ENCODE measurements around the gene PZP.

Gene PZP

DNA sequence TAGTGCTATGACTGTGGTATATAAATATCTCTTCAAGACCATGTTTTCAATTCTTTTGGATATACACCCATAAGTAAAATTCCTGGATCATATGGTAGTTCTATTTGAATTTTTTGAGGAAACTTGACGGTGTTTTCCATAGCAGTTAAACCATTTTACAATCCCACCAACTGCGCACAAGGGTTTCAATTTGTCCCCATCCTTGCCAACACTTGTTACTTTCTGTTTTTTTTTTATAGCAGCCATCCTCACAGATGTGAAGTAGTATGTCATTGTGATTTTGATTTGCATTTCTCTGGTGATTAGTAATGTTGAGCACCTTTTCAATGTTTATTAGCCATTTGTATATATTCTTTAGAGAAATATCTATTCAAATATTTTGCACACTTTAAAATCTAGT, 78.0 kb downstream of the PZP start:
- no peak for DNase-seq (ENCODE audit: low read depth, low spot score)
- no peak overlapping the region for H3K27ac ChIP-seq

DNA sequence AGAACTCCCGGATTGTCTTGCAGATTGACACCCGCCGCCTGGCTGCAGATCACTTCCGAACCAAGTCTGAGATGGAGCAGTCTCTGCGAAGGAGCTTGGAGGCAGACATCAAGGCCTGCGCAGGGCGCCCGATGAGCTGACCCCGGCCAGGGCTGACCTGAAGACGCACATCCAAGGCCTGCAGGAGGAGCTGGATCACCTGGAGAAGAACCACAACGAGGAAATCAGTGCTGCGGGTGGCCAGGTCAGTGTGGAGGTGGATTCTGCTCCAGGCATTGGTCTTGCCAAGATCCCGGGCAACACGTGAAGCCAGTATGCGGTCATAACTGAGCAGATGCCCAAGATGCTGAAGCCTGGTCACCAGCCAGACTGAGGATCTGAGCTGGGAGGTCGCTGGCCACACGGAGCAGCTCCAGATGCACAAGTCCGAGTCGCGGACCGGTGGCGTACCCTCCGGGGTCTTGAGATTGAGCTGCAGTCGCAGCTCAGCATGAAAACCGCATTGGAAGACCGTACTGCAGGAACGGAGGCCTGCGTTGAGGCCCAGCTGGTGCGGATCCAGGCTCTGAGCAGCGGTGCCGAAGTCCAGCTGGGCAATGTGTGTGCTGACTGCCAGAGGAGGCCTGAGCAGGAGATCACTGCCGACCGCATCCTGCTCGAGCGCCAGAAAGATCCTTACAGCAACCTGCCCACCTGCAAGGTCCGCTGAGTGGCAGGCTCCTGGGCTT, 80.1 kb downstream of the PZP start:
- H3K27ac ChIP-seq = no peak overlapping the region

DNA sequence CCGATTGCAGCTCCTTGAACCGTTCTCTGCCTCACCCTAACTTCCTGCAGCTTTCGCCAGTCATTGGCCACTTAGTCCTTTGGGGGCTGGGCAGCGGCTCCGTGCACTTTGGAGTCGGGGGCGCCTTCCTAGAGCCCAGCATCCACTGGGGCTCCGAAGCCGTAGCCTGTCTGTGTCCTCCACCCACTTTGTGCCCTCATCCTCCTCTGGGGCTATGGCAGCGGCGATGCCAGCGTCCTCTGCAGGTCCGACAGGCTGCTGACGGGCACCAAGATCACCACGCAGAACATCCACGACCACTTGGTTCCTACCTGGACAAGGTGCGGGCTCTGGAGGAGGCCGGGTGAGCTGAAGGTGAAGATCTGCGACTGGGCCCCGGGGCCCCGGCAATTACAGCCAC, 80.7 kb downstream of the PZP start:
- no peak for DNase-seq (ENCODE audit: low read depth, low spot score)

More for the DNA sequence above, 80.1 kb downstream of the PZP start:
- no peak for DNase-seq (ENCODE audit: low read depth, low spot score)

DNA sequence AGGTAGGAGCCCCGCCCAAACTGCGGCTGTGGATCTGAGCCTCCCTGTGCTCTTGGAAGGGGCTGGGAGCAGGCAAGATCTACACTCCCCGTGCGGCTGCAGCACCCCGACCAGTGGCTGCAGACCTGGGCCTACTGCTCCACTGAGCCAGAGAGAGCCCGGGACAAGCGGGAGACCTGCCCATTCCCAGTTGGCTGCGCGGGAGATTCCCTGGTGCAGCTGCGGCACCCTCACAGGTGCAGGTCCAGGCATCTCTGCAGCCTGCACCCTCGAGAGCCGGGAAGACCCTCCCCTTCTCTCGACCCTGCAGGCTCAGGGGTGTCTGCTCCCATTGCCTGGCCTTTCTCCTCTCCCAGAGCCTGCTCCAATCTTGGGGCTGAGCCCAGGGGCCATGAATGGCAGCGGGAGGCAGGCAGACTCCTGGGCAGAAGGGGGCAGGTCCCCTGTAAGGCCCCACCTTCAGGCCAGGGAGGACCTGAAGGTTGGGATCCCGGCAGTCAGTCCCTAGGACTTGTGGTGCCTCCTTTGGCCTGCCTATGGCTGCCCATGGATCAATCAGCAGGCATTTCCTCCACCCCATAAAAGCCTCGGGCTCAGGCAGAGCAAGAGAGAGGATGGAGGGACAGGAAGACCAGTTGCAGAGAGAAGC, 83.7 kb downstream of the PZP start:
- H3K27ac ChIP-seq = no peak overlapping the region
- DNase-seq (ENCODE audit: low read depth, low spot score) = no peak

More for the DNA sequence above, 80.7 kb downstream of the PZP start:
- H3K27ac ChIP-seq = no peak overlapping the region

DNA sequence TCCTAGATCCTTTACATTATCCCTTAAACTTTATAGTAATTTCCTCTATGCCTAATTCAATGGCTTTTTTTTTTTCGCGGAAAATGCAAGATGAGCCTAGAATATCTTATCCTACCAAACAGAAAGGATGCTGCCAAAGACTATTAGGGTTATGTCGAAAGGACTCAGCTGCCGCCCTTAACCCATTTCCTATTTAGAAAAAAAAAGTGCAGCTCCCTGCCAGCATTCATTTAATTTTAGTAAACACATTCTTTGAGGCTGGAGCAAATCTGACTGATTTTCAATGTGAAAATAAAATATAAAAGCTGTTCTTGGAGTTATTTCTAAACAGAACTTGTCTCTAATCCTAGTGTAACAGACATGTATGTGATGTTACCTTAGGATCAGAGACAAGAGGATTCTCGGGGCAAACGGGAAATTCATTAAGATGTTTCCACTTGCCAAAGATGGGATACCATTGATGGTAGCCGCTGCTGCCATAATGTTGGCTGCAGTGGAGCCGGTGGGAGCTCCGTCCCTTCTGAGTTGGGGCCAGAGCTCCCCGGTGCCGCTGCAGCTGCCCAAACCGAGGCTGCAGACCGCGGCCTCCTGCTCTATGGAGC, 84.3 kb downstream of the PZP start:
- DNase-seq (ENCODE audit: low read depth, low spot score) = no peak
- H3K27ac ChIP-seq = no peak overlapping the region

DNA sequence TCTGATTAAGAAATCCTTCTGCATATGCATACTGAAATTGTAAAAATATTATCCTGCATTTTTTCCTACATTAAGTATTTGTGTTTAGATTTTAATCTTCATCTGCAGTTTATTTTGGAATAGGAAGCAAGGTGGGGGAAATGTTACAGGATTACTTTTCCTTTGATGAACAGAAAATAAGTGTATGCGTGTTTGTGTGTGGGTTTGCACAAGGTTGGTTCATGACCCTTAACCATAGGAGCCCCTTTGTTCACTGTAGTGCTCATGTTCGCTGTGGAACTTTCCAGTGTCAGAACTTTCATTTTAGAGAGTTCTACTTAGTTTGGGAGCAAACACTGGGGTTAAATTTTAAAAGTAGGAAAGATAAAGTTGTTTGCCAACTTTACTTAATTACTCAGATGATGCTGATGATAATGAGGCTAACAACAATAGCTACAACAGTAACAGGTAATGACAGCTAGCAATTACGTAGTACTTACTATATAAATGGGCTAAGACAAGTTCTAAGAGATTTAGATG, 86.0 kb downstream of the PZP start:
- H3K27ac ChIP-seq = no peak overlapping the region
- no peak for DNase-seq (ENCODE audit: low read depth, low spot score)

DNA sequence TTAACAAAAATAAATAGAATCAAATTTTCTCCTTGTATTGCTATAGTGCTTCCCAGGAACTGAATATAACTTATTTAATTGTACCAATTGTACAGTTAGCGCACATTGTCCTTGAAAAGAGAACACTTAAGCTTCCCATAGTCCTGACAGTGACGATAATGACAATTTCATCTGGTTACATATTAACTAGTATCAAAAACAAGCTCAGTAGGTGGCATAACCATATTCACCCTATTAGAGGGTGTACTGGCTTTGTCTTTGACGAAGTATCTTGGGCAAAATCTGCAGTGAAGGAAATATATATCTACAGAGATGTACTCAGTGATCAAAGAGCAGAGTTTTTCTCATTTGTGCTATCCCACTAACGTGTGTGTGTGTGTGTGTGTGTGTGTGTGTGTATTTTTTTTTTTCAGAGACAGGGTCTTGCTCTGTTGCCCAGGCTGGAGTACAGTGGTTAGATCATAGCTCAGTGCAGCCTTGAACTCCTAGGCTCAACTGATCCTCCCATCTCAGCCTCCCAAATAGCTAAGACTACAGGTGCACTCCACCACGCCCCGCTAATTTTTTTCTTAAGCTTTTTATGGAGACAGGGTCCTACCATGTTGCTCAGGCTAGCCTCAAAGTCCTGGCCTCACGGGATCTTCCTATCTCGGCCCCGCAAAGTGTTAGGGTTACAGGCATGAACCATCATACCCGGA, 87.6 kb downstream of the PZP start:
- no peak for DNase-seq (ENCODE audit: low read depth, low spot score)

DNA sequence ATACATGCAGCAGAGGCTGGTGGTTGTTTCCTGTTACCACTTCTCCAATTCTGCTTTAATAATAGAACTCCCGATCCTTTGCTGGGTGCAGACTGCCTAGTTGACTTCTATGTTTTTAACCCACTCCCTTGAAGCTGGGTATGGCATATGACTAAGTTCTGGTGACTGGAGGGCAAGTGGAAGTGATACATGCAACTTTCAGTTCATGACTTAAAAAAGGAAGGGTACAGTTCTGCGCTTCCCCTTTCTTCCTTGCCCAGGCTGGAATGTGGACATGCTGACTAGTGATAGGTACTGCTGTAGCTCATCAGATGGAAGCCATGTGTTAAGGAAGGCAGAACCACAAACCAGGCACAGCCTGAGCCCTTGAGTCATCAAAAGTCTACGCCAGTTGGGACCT, 90.0 kb downstream of the PZP start:
- DNase-seq (ENCODE audit: low read depth, low spot score) = no peak
- H3K27ac ChIP-seq = no peak overlapping the region

More for the DNA sequence above, 87.6 kb downstream of the PZP start:
- H3K27ac ChIP-seq = no peak overlapping the region

DNA sequence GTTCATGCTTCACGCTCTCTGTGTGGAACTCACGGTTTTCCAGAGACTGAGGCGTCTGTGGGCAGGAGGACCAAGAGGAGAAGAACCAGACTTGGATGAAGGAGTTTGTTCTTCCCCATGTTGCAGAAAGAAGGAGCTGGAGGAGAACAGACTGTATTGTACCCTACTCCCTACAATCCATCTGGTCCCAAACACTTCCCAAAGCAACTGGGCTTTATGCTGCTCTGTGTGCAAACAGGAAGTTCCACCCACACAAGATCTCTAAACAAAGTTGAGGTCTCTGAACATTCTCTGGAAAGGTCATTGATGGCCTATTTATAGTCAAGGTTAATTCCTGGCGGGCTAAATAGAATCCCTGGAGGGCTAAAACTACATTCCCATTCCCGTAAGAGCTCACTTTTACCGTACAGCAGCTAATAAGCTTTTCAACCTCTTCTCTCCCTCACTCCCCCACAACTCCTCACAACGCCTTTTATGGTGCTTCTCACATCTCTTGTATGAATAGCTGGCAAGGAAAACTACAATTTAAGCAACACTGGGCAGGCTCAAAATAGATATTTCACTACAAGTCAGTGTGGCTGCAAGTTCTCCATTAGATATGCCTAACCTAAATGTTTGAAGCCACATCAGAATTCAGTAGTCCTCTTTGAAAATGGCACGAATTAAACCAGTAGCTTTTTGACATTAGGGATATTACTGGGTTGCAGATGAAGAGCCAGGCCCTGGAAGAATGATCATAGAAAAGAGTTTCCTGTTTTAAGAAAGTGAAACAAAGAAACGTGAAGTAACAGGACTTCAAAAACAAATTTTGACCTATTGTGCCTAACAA, 92.2 kb downstream of the PZP start, which contains the start of gene A2M:
Gene A2M, minus strand, starts transcription at position 189 of the 829 bp plus-strand sequence. Its CDS starts 70 bp downstream, at position 119.
- no peak for DNase-seq (ENCODE audit: low read depth, low spot score)
- peak within 1 kb of the TSS; percentile 10 for H3K27ac ChIP-seq

DNA sequence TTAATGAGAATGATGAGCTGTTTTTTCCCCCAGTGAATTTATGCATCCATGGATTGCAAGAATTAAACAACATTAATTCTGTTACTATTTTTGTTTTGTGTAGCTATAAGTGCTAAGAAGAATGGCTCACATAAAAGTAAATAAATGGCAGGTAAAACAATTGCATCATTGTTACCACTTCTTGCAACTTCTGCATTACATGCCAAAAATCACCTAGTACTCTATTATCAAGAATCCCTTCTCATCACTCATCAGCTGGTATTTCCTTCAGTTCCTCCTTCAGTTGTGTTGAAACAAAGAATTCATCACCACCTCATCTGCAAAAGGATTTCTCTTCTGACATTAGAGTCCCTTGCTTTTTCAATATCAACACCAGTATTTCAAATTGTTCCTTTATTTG, 93.2 kb downstream of the PZP start:
- DNase-seq (ENCODE audit: low read depth, low spot score) = peak; percentile 6
- H3K27ac ChIP-seq = peak overlapping the region; percentile 10

DNA sequence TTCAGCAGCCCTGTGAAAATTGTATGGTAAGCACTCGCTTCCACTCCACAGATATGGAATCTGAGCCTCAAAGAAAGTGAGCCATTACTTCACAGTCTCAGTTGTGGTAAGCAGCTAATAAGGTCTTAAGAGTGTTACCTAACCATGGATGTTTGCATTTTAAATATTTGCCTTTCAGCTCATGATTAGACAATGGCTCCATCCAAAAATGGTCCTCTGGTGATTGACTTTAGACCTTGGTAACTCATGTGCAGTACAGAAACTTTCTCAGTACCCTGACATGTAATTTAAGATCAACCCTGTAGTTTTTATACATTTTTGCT, 94.2 kb downstream of the PZP start:
- DNase-seq (ENCODE audit: low read depth, low spot score) = no peak
- no peak overlapping the region for H3K27ac ChIP-seq

DNA sequence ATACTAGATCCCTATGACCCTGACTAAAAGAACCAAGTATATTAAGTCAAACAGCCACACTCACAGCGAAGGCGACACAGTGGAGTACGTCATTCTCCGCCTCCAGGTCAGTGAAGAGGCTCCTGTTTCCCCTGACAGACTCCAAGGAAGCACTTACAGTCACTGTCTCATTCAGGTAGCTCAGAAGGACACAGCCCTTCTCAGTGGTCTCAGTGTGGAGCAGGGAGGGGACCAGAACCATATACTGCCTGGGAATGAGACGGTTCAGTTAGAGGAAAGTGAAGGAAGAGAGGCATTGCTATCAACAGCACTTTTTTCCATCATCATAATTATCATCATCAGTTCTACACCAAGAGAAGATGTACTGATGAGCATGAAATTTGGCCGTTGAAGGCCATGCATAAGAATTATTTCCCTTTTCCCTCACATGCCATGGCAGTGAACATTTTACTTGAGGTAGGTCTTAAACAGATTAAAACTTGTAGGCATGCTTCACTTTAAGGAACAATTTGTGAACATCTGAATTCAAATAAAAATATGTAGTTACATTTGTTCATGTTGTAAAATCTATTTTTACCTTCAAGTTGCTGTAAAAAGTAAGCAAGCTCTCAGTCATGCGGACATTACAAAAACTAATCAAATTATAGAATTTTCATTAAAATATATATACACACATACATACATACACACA, 94.8 kb downstream of the PZP start:
- DNase-seq (ENCODE audit: low read depth, low spot score) = no peak
- no peak overlapping the region for H3K27ac ChIP-seq

DNA sequence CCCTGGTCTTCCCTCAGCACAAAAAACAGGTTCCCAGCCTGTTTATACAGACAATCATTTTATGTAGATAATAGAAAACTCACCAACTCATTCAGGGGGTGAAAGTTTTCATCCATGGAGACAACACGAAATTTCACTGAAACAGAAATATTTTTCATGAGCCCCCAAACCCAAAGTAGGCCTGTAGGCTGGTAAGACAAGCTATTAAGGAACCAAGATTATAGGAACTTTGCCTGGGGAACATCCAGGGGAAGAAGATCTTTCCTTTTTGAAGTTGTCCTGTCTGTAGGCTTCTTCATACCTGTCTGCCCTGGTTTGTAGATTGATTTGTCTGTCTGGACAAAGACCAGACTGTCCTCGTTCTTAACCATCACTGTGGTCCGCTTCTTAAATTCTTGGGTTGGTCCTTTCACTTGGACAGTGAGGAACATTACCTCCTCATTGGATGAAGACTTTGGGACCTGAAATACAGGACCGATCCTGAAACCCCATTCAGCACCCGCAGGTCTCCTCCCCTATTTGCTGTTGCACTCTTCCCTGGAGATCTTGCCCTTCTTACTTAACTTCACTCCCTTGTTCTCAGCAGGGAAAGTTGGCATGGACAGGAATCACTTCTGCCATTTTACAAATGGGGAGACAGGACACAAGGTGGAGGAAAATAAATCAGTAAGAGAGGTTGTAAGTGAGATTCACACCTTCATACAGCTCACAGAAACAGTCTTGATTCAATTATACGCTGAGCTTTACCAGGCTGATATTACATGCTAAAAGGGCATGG, 95.9 kb downstream of the PZP start:
- DNase-seq (ENCODE audit: low read depth, low spot score) = no peak
- H3K27ac ChIP-seq = no peak overlapping the region

DNA sequence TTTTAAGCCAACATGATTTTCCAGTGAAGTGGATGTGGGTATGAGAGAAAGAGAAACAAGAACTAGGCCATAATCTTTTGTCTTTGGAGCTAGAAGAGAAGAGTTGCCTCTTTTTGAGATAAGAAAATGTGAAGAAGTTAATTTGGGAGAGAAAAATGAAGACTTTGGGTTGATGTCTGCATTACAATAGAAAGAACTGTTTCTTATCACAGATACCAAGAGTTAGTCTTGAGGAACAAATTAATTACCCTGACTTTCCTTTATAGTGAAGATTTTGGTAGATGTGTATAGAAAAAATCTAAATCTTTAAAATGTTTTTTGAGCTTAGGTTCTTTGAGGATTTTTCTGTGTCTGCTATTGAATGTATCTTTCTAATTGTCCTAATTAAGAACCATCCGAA, 96.7 kb downstream of the PZP start:
- H3K27ac ChIP-seq = no peak overlapping the region
- DNase-seq (ENCODE audit: low read depth, low spot score) = no peak

DNA sequence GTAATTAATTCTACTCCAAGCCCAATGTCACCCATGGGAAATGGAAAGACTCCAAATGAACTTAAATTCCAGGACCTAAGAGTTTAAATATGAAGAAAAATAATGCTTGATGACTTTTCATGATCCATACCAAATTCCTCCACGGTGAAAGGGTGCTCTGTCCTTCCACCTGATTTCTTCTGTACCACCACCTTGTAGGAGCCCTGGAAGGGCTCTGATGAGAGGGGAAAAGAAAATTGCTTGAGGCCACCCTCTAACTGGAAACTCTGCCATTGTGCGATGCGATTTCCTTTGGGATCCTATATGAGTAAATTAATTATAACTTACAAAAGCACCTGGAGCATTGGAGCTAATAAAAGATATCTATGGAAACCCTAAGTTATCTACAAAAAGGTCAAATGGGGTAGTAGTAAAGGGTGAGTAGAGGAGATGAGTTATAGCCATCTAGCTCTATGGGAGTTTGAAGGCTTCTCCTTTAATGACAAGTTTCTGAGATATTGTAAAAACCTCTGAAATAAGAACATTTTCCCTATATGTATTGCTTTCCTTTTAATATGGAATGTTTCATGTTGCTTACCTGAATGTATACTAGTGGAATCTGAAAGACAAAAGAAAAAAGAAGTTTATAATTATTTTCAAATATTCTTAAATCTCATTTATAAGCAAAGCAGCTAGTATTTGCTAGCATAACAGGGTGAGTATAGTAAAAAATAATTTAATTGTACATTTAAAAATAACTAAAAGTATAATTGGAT, 98.3 kb downstream of the PZP start:
- DNase-seq (ENCODE audit: low read depth, low spot score) = no peak

DNA sequence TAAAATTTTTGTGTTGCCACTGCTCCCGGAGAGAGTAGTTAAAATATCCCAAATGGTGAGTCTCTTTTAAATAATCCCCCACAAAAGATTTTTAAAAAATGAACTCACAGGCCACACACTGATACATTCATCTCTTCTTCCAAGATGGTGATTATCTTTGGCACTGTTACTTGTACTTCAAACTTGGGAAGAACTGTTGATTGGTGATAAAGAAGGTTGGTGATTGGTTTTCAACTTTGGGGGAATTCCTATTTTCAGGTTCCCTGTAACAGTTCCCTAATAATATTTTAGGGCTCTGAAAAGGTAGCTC, 99.0 kb downstream of the PZP start:
- no peak for DNase-seq (ENCODE audit: low read depth, low spot score)
- H3K27ac ChIP-seq = no peak overlapping the region

More for the DNA sequence above, 98.3 kb downstream of the PZP start:
- no peak overlapping the region for H3K27ac ChIP-seq

DNA sequence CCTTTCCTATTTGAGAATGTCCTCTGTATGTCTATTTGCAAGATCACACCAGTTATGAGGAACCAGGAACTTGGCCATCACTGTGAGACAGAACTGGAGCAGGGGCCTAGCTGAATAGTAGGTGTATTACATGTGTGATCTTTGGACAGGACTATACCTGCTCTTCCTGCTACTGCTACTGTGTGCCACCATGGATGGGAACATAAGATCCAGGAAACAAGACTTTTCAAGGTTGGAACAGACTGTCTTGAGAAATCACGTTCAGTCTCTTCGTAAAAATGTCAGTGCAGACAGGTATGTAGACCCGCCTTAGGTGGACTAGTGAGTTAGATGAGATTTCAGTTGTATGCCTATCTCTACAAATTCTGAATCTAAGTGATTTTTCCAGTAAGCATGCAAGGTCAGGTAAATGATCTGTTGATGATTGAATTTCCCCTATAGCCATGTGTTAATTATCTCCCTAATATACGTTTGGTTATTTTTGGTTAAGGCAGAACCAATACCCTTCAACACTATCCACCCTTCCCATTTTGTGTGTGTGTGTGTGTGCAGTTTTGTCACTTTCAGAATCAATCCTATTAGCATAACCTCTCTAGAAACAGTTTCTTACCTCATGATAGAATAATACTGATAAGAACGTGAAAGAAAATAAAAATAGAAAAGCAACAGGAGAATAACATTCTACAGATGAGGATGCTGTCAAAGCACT, 99.5 kb downstream of the PZP start:
- no peak for DNase-seq (ENCODE audit: low read depth, low spot score)
- H3K27ac ChIP-seq = no peak overlapping the region

DNA sequence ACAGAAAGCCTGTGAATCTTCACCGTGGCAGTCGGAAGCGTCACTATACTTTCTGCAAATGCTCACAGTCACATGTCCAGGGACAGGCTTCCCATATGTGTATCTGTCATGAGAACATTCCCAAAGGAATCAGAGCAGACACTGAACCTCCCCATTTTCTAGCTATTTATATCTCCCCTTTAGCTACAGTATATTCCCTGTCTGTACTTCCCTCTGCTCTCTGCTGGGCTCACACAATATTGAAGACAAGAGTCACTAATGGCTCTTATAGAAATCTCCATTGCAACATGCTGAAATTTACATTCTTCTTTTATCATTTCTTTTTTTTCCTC, 100.7 kb downstream of the PZP start:
- DNase-seq (ENCODE audit: low read depth, low spot score) = no peak
- H3K27ac ChIP-seq = no peak overlapping the region
